GM18909 (cell line): ENCODE data around the gene TMEM212.
"Not testable (repeated sequence)": the region's sequence is repeated elsewhere in the genome, so short reads cannot be mapped to it uniquely, and the experiment has no call there.

Experiments used
- ATAC-seq: cut with Tn5 transposase; IDR thresholded peaks from one replicate; pipeline ENCODE4 v1.9.1; 2021; ENCODE audit warnings: mild to moderate bottlenecking; ENCODE audit not compliant: unreplicated experiment, poor library complexity

Gene TMEM212

DNA sequence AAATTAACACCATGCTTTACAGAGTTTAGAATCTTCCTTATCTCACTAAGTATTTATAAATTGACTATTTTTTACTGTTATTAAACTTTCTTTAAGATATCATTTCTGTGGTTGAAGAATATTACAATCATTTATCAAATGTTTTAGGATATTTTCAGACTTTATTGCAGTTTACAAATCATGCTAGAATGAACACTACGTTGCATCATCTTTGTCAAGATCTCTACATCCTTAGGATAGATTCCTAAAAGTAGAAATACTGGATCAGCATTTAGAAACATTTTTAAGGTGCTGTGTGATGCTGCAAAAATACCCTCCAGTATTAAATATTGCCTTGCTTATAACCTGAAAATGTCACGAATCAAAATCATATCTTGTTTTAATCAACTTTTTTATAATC, 30.3 kb upstream of the TMEM212 start:
- no peak for ATAC-seq

DNA sequence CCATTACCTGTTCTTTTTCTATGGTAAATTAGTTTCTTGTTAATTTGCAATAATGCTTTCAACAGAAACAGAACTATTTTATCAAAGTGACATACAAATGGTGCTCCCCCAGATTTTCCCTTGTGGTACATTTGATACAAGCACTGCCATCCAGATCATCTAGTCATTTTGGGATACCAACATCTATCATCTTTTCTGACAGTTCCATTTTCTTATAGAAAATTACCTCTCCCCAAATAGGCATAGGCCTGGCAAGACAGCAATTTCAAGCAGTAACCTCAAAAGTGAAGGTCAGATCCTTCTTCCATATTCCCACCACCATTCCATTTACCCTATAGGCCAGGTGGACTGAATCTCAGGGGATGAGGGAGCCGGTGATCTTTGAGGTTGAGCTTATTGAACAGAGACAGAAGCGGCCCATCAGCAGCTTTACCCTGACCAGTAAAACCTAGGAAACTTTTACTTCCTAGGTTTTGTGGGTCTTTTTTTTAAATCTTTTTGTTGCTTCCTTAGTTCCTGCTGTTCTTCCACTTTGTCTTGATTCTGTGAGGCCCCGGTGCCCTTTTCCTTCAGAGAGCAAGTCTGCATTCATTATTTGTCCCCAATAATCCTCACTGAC, 29.8 kb upstream of the TMEM212 start:
- no peak for ATAC-seq

DNA sequence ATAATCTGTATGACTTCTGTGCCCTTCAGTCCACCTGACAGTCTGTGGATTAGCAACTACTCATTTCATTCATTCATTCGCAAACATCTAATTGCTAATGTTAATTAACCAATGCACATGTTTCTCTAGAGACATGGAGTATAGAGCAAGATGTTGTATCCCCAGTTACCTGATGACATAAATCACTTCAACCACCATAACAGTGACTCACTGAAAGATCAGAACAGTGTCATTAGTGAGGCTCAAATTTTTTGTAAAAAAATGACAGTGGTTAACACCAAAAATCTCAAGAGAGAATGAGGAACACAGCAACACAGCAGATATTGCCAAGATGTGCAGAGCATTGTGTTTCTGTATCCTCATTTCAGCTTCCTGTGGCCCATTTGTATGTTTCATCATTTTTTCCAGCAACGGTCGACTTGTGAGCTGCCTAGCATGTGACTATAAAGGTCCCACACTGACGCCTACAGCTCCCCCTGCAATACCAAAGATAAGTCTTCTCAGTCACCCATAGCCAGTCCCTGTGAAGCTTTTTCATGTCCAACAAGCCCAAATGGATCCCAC, 29.2 kb upstream of the TMEM212 start:
- ATAC-seq: peak; percentile 41

DNA sequence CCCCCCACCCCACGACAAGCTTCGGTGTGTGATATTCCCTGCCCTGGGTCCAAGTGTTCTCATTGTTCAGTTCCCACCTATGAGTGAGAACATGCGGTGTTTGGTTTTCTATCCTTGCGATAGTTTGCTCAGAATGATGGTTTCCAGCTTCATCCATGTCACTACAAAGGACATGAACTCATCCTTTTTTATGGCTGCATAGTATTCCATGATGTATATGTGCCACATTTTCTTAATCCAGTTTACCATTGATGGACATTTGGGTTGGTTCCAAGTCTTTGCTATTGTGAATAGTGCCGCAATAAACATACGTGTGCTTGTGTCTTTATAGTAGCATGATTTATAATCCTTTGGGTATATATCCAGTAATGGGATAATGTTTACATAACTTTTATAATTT, 28.5 kb upstream of the TMEM212 start:
- not testable (repeated sequence) for ATAC-seq

- ATAC-seq: no peak
These were observed 27.1 kb upstream of the TMEM212 start for GRCh38 chr3:171815973-171816595.

DNA sequence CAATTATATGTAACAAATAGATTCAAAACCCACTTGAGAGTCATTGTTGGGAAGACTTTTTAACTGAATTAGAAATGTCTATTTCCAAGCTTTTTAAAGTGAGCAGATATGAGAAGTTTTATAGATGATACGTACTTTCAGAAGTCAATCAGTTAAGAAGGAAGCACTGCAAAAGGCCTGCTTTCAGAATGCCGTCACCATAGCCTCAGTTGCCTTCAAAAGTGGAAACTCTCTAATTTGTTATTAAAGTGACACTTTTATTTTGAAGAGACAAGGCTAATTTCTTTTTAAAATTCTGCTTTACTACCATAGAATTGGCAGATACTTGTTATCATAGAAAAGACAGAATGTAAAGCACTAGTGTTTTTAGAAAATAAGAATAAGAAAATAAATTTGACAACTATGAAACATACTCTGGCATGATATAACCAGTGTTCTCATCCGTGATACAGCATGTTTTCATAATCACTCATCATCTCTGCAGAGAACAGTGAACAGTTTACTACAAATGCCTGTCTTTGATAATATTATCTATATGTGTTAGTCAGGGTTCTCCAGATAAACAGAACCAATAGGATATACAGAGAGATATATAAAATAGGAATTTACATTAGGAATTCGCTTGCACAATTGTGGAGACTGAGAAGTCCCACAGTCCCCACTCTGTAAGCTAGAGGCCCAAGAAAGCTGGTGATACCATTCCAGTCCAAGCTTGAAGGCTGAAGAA, 25.9 kb upstream of the TMEM212 start:
- no peak for ATAC-seq

DNA sequence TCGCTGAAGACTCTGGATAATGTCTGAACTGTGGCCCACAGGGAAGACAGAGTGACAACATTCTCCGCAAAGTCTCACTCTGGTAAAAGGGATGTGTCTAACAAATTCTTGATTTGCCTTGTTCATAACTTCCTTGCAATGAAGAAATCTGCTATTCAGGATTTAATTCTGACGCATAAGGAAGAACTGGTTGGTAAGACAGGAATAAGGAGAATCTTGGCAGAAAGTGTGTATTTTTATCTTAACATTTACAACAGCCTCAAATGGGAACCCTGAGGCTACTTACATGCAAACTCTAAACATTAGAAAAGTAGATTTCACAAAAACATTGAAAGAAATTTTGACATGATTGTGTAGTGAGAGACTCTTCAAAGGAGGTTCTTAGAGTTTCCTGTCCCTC, 22.1 kb upstream of the TMEM212 start:
- ATAC-seq: no peak

GRCh38 chr3:171821778-171822358, 21.3 kb upstream of the TMEM212 start:
- no peak for ATAC-seq

DNA sequence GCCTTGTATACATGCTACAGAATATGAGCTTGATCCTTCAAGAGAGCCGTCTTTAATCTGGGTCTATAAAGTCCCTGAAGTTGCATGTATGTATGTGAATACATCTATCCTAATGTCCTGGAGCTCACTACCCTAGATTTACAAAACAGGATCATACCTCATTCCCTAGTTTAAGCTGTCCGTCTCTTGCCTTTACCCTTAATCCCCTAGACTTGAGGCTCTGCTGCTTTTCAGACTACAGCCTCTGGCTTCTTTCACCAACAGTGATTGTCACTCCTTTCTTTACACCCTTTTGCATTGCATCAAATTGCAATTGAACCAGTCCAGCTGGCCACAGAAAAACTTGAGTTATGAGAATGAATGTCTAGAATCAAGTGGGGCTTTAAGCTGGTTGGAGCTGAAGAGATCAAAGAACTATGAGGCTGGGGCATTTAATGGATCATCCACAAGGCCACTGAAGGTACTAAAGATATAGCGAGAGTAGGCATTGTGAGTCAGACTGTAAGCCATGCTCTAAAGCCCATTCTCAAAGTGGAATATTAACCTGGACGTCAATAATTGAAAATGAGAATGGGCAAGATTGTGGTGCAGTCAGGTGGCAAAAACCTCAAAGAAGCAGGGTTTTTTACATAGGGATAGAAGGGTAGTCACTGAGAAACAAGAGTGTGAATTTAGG, 20.6 kb upstream of the TMEM212 start:
- peak; percentile 87 for ATAC-seq

- no peak for ATAC-seq
These were observed 19.0 kb upstream of the TMEM212 start for GRCh38 chr3:171824116-171824515.

DNA sequence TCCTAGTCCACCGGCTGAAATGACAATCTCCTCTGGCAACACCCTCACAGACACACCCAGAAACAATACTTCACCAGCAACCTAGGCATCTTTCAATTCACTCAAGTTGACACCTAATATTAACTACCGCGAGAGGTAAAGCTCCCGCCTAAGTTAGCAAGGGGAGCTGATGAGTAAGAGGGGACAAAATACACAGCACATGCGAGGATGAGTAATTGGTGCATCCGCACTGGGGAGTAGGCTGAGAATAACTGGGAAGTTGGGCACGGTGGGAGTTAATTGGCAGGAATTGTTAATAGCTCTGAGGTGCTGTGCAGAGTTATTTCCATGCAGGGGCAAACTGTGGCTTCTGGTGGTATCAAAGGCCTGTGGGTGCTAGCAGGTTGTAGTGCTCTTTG, 18.3 kb upstream of the TMEM212 start:
- no peak for ATAC-seq

DNA sequence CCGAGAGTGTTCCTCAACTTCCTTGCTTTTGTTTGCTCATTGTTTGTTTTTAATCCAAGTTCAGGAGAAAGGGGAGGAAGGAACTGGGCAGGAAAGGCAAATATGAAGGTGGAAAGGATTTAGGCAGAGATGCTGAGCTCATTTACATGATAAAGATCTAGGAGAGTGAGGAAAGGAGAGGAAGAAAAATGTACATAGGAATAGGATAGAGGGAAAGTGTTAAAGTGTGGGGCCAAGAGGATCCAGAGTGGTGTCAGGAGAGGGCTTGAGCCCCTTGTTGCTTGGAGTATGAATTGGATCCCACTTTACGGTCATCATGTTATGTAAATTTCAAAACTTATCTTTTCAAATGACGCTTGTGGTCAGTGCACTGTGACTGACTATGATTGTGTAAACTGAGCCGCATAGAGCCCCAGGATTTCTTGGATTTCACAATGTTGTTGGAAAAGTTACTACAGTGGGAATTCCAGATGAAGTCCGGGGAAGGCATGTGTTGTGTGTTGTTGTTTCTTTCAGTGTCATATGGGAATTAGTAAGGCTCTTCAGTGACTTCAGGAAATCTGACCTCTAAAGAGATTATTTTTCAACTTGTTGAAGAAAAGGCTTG, 17.8 kb upstream of the TMEM212 start:
- no peak for ATAC-seq

DNA sequence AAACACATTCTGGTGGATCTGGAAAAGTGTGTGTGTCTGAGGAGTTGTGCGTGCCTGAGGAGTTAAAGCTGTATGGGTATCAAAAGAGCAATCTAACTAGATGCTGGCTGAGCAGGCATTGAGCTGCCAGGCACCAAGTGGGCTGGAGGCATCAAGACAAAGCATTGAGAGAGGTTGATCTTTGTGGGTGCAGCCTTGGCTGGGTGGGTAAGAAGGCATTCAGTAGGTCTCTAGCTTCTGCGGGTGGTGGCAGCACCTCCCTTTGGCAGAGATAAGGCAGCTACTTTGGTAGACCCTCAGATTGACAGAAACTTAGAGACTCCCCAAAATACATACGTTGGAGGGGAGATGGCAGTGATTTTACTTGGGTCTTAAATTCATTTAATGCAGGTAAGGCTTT, 15.8 kb upstream of the TMEM212 start:
- no peak for ATAC-seq

DNA sequence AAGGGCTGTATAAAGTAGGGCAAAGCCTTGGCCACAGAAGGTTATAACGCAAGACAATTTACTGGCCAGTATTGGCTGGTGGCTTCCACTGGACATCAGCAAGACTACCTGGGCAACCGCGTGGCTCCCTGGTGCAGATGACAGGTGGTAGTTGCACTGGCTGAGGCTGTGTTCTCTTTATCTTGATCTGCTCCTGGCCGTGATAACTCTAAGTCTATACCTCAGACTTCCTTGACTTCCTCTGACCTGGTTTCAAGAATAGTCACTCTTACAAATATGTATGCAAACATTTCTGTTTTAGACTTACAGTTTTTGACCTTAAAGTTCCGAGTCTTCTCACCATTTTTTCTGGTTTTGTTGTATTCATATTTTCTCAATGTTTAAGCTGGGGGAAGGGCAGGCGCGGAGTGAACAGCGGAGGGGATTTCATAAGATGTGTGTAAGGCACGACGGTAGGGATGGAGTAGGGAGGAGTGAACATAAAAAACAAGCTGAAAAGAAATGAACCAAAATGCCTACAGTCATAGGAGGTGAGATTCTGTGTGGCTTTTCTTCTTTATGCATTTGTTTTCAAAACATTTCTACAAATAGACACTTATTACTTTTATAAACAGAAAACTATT, 15.2 kb upstream of the TMEM212 start:
- ATAC-seq: no peak

- no peak for ATAC-seq
These were observed 14.0 kb upstream of the TMEM212 start for GRCh38 chr3:171828902-171829770.

DNA sequence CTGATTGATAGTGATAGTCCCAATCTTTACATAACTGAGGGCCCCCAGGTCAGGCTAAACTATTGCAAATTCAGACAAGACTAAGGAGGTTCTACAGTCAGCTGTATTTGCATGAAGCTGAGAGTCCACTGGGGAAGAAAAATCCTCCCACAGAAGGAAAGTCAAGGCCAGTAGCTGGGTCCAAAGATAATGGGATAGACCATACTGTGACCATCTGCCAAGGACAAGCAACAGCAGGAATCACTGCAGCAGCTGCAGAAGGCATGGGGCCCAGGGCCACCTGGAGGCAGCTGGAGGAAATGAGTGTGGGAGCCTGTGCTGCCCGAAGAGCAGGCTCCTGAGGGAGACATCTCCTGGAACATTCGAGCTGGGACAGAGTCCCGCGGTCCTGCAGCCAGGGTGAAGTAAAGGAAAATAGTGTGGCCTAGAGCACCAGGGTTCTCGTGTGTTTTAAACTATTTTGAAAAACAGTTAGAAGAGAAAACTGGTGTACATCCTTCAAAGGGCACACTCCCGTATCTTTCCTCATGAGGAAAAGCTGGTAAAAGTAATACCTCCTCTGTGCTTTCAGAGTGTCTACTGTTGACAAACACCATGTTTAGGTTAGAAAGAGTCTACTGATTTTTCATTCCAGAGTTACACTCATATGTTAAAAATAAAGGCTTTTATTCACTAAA, 13.2 kb upstream of the TMEM212 start:
- ATAC-seq: peak; percentile 81

- ATAC-seq: no peak
These were observed 12.7 kb upstream of the TMEM212 start for GRCh38 chr3:171830518-171830875.

DNA sequence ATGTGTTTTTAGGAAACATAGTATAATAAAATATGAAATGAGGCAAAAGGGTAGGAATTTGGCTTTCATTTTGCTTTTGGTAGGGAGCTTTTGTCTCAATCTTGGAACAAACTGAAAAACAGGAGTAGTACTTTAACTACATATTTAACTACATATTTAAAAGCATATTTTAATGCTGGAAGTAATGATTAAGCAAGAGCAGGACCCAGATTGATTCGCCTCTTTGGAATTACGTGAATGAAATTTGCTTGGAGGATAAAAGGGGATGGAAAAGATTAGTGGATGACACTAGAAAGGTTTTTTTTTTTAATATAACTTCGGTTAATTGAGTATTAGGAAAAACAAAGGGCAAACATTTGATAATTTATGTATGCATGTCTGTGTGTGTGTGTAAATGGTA, 11.2 kb upstream of the TMEM212 start:
- no peak for ATAC-seq
